CD4-positive, alpha-beta T cell (primary cell): Measurements from ENCODE around the gene NDUFA5. TPM values are rescaled to one million over a fixed set of nuclear protein-coding genes. Genes with fewer than 3 reads are reported as not detected.
"Not testable (repeated sequence)": the region's sequence is repeated elsewhere in the genome, so short reads cannot be mapped to it uniquely, and the experiment has no call there.

Experiments used
- ATAC-seq: fragments of 200-7000 bp; cut with Tn5 transposase; one replicate; pipeline ENCODE4 v1.10.0; 2022; ENCODE audit warnings: mild to moderate bottlenecking; ENCODE audit not compliant: poor library complexity
- CTCF ChIA-PET: fragments of 350-600 bp; sonication (Branson Sonifier 250); formaldehyde crosslinking; loops from one replicate; lab custom pipeline; 2021; ENCODE audit warnings: antibody characterized with exemption, inconsistent platforms; lab: Charles Lee
- POLR2A ChIA-PET: fragments of 350-600 bp; sonication (Branson Sonifier 250); formaldehyde crosslinking; loops from one replicate; lab custom pipeline; 2021; ENCODE audit warnings: antibody characterized with exemption, inconsistent platforms; lab: Charles Lee
- DNase-seq, 14 experiments: peaks; one replicate each; pipeline ENCODE4 v3.0.0-alpha.2; 2013 to 2020; ENCODE audit warnings: mixed read lengths in 2 of 14
- H3K27ac ChIP-seq, 2 donors: one replicate each; pipeline versions ENCODE4 v1.5.1 to v1.7.0; 2013; ENCODE audit warnings: low read length in 2 of 2, low read depth in 1 of 2, mild to moderate bottlenecking in 1 of 2
- H3K27me3 ChIP-seq, 2 experiments: 1 replicate in 1 of 2; 2 replicates in 1 of 2; pipeline versions ENCODE4 v1.6.1 to v1.7.0; 2013; ENCODE audit warnings: low read length in 2 of 2, control low read depth in 1 of 2, mild to moderate bottlenecking in 1 of 2, moderate library complexity in 1 of 2; ENCODE audit not compliant: insufficient read depth in 2 of 2, control insufficient read depth in 1 of 2
- H3K36me3 ChIP-seq: one replicate; pipeline ENCODE4 v1.6.1; 2013; ENCODE audit warnings: low read length, control low read depth; ENCODE audit not compliant: insufficient read depth
- H3K4me1 ChIP-seq: one replicate; pipeline ENCODE4 v1.6.1; 2013; ENCODE audit warnings: low read length, control low read depth; ENCODE audit not compliant: insufficient read depth
- H3K4me3 ChIP-seq: one replicate; pipeline ENCODE4 v1.5.1; 2013; ENCODE audit warnings: mild to moderate bottlenecking, low read length, moderate library complexity
- H3K9me3 ChIP-seq, 2 experiments: 1 replicate in 1 of 2; 2 replicates in 1 of 2; pipeline versions ENCODE4 v1.6.1 to v1.7.0; 2013; ENCODE audit warnings: low read length in 2 of 2, mild to moderate bottlenecking in 2 of 2, control low read depth in 1 of 2, moderate library complexity in 1 of 2; ENCODE audit not compliant: control insufficient read depth in 1 of 2, insufficient read depth in 1 of 2
- H3K27ac Mint-ChIP-seq: one replicate; pipeline ENCODE4 v1.8.0; 2020; ENCODE audit warnings: mixed read lengths
- H3K27me3 Mint-ChIP-seq: one replicate; pipeline ENCODE4 v1.8.0; 2021; ENCODE audit warnings: mixed read lengths
- H3K36me3 Mint-ChIP-seq: one replicate; pipeline ENCODE4 v1.8.0; 2021; ENCODE audit warnings: low read depth, mixed read lengths
- H3K4me1 Mint-ChIP-seq: one replicate; pipeline ENCODE4 v1.8.0; 2021; ENCODE audit warnings: low read depth, mixed read lengths
- H3K4me3 Mint-ChIP-seq: one replicate; pipeline ENCODE4 v1.8.0; 2020; ENCODE audit warnings: mild to moderate bottlenecking, mixed read lengths
- H3K9me3 Mint-ChIP-seq: one replicate; pipeline ENCODE4 v1.8.0; 2020; ENCODE audit warnings: mixed read lengths
- CTCF ChIP-seq: fragments of 200-600 bp; IDR thresholded peaks from one replicate; pipeline ENCODE4 v1.8.0; 2022; ENCODE audit warnings: antibody characterized with exemption, mild to moderate bottlenecking
- intact Hi-C, 2 experiments: fragments of 100-400 bp; cut with DNase I in 1 of 2; cut with micrococcal nuclease in 1 of 2; formaldehyde crosslinking; loops; one replicate each; pipeline versions ENCODE4 v1.15.1 to v1.9.0; 2023 to 2025; cut with DNase I, micrococcal nuclease
- total RNA-seq, 174 experiments: library from RNA in 2 of 174; stranded (reverse) in 2 of 174; gene quantifications; one replicate each; pipeline ENCODE4 v1.2.3 and lab custom pipeline; 2021 to 2026

Gene NDUFA5
- total RNA-seq, 2 experiments from 2014 or later: 67.9 to 68.6 TPM

GRCh38 chr7:123552641-123553040 lies 5.0 kb downstream of the NDUFA5 start:
- Mint-ChIP-seq H3K9me3 (no peaks in the 10 kb centered on the region), H3K36me3 (peaks cover 54% of the 10 kb centered on the region), H3K27ac (no peak overlapping the region), H3K27me3 (no peaks in the 10 kb centered on the region), H3K4me3 (no peak overlapping the region), H3K4me1 (peaks cover 40% of the 10 kb centered on the region)
- Histone ChIP-seq H3K4me3 (no peak overlapping the region), H3K4me1 (peaks cover 8% of the 10 kb centered on the region), H3K36me3 (peaks cover 43% of the 10 kb centered on the region), H3K27ac (no peak overlapping the region), H3K9me3 (no peaks in the 10 kb centered on the region), H3K27me3 (no peaks in the 10 kb centered on the region)
- DNase-seq (no peak), ATAC-seq (no peak)
- intact Hi-C loops: no loop called here
- POLR2A ChIA-PET: interaction anchor here (0.7 to 1.3 kb wide), 2 partner anchors 58 to 196 kb away, joined by 4 read pairs; partner anchors contain the start of gene WASL
- TF ChIP-seq CTCF: no peak
- CTCF ChIA-PET: no interaction called here

- H3K4me3 ChIP-seq, H3K27me3 ChIP-seq, intact Hi-C loops, CTCF ChIA-PET, H3K4me1 ChIP-seq, DNase-seq, H3K27me3 Mint-ChIP-seq, H3K27ac Mint-ChIP-seq, ATAC-seq, H3K9me3 Mint-ChIP-seq, H3K9me3 ChIP-seq, H3K27ac ChIP-seq, H3K4me3 Mint-ChIP-seq: not testable (repeated sequence)
- H3K36me3 ChIP-seq: peaks cover 48% of the 10 kb centered on the region
- Mint-ChIP-seq H3K36me3 (peaks cover 59% of the 10 kb centered on the region), H3K4me1 (peaks cover 45% of the 10 kb centered on the region)
- POLR2A ChIA-PET: interaction anchor here (1.3 kb wide), 1 partner anchor 197 kb away, joined by 4 read pairs; the partner anchor contains the start of gene WASL
Observed at GRCh38 chr7:123552134-123552533, 5.5 kb downstream of the NDUFA5 start.

GRCh38 chr7:123548406-123548805 lies 9.2 kb downstream of the NDUFA5 start:
- no peak overlapping the region for H3K4me3 Mint-ChIP-seq
- peaks cover 49% of the 10 kb centered on the region for H3K36me3 ChIP-seq
- H3K9me3 Mint-ChIP-seq: no peaks in the 10 kb centered on the region
- TF ChIP-seq CTCF: no peak
- H3K4me1 Mint-ChIP-seq: peaks cover 50% of the 10 kb centered on the region
- no peak overlapping the region for H3K27ac ChIP-seq
- H3K4me1 ChIP-seq: no peaks in the 10 kb centered on the region
- ChIA-PET CTCF (no interaction called here), POLR2A (interaction anchor here (1.2 kb wide), 1 partner anchor 9 kb away, joined by 3 read pairs; no protein-coding TSS in a partner anchor)
- no peak overlapping the region for H3K27ac Mint-ChIP-seq
- H3K27me3 ChIP-seq: no peaks in the 10 kb centered on the region
- H3K36me3 Mint-ChIP-seq: peaks cover 70% of the 10 kb centered on the region
- no peak overlapping the region for H3K4me3 ChIP-seq
- intact Hi-C loops: no loop called here
- H3K27me3 Mint-ChIP-seq: no peaks in the 10 kb centered on the region
- H3K9me3 ChIP-seq: no peaks in the 10 kb centered on the region
- DNase-seq (no peak), ATAC-seq (no peak)

DNA sequence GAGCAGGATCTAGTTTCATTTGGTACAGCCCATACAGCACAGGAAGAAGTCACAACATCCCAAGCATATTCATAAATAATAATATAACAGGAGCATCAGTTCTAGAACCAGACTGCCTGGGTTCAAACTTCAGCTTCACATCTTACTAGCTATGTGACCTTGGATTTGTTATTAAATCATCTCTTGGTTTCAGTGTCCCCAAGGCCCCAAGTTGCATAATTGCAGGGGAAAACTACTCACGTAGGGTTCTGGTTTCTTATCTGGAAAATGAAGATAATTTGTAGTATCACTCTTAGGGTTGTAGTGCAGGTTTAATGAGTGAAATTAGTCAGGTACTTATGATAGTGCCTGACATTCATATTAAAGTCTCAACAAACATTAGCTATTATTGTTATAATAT lies 17.7 kb downstream of the NDUFA5 start:
- peaks cover 7% of the 10 kb centered on the region for H3K36me3 ChIP-seq
- no peak for DNase-seq
- Mint-ChIP-seq H3K36me3 (peaks cover 33% of the 10 kb centered on the region), H3K27me3 (no peaks in the 10 kb centered on the region), H3K9me3 (no peaks in the 10 kb centered on the region), H3K4me3 (no peak overlapping the region), H3K4me1 (peaks cover 14% of the 10 kb centered on the region), H3K27ac (no peak overlapping the region)
- CTCF ChIA-PET: interaction anchor here (0.9 to 1.3 kb wide), 2 partner anchors 46 to 47 kb away, joined by 3 to 4 read pairs; no protein-coding TSS in a partner anchor
- intact Hi-C loops: loop anchor here in 1 of 2 experiments (2.0 kb wide), 1 partner anchor 47 kb away; no protein-coding TSS in a partner anchor
- no peak for TF ChIP-seq CTCF
- H3K27ac ChIP-seq: no peak overlapping the region
- ATAC-seq: no peak
- H3K4me3 ChIP-seq: no peak overlapping the region
- POLR2A ChIA-PET: interaction anchor here (1.0 to 1.5 kb wide), 3 partner anchors 9 to 17 kb away, joined by 3 to 4 read pairs (median 3); no protein-coding TSS in a partner anchor
- H3K4me1 ChIP-seq: peaks cover 6% of the 10 kb centered on the region
- H3K9me3 ChIP-seq: no peaks in the 10 kb centered on the region
- peaks cover 0 to 3% of the 10 kb centered on the region in 2 experiments for H3K27me3 ChIP-seq
